HepG2 (cell line): ENCODE results near the gene EMILIN1. TPM values are rescaled to one million over a fixed set of nuclear protein-coding genes. Genes with fewer than 3 reads are reported as not detected.

ENCODE experiments used
- CEBPZ ChIP-seq: IDR thresholded peaks from 2 replicates; pipeline ENCODE4 v1.6.1; 2012; ENCODE audit warnings: low read length, improper control_type of control experiment
- ETV5 ChIP-seq: IDR thresholded peaks from 2 replicates; pipeline ENCODE4 v1.6.1; 2018; ENCODE audit warnings: missing biosample characterization, missing genetic modification reagents, inconsistent platforms, borderline replicate concordance
- HNF1B ChIP-seq: sonication (generic); formaldehyde crosslinking; IDR thresholded peaks from 2 replicates; pipeline ENCODE4 v1.5.1; 2020; ENCODE audit warnings: mild to moderate bottlenecking, moderate library complexity, missing genetic modification reagents
- NR1H2 ChIP-seq: sonication (generic); formaldehyde crosslinking; IDR thresholded peaks from 2 replicates; pipeline ENCODE4 v1.8.1; 2022; ENCODE audit warnings: low read depth, missing genetic modification reagents, borderline replicate concordance
- RARA ChIP-seq: IDR thresholded peaks from 2 replicates; pipeline ENCODE4 v1.6.1; 2016; ENCODE audit warnings: missing genetic modification reagents, missing compliant biosample characterization
- SRY ChIP-seq: sonication (generic); formaldehyde crosslinking; IDR thresholded peaks from 2 replicates; pipeline ENCODE4 v1.8.0; 2022; ENCODE audit warnings: mild to moderate bottlenecking, missing genetic modification reagents
- TRIM24 ChIP-seq: sonication (generic); formaldehyde crosslinking; IDR thresholded peaks from 2 replicates; pipeline ENCODE4 v1.8.0; 2022; ENCODE audit warnings: mild to moderate bottlenecking, missing genetic modification reagents
- ZBTB40 ChIP-seq, 2 experiments: fragments of 450-650 bp in 1 of 2; sonication (generic) in 1 of 2; formaldehyde crosslinking in 1 of 2; IDR thresholded peaks; 2 replicates each; pipeline versions ENCODE4 v1.6.1 to v1.8.0; 2016 to 2022; ENCODE audit warnings: antibody characterized with exemption in 1 of 2, mild to moderate bottlenecking in 1 of 2, missing genetic modification reagents in 1 of 2
- ZNF10 ChIP-seq: sonication (generic); formaldehyde crosslinking; IDR thresholded peaks from 2 replicates; pipeline ENCODE4 v1.4.0; 2020; ENCODE audit warnings: mild to moderate bottlenecking, low read depth, missing genetic modification reagents, borderline replicate concordance
- ZNF136 ChIP-seq: sonication (generic); formaldehyde crosslinking; IDR thresholded peaks from 2 replicates; pipeline ENCODE4 v1.8.1; 2022; ENCODE audit warnings: low read depth, mild to moderate bottlenecking, moderate library complexity, missing genetic modification reagents
- ZNF543 ChIP-seq: sonication (generic); formaldehyde crosslinking; IDR thresholded peaks from 2 replicates; pipeline ENCODE4 v1.4.0; 2020; ENCODE audit warnings: mild to moderate bottlenecking, missing genetic modification reagents
- ZNF740 ChIP-seq: sonication (generic); formaldehyde crosslinking; IDR thresholded peaks from 2 replicates; pipeline ENCODE4 v1.4.0; 2020; ENCODE audit warnings: missing genetic modification reagents
- ZNF772 ChIP-seq: sonication (generic); formaldehyde crosslinking; IDR thresholded peaks from 2 replicates; pipeline ENCODE4 v1.5.0; 2020; ENCODE audit warnings: mild to moderate bottlenecking, missing genetic modification reagents
- polyA plus RNA-seq, 8 experiments: library from polyadenylated mRNA; depleted of rRNA in 3 of 8; stranded (reverse) in 7 of 8; unstranded in 1 of 8; fragments of >200 nt; fragmentation: Illumina TruSeq in 4 of 8; extraction: Trizol in 4 of 8; gene quantifications; 2 replicates each; pipeline versions ENCODE4 v1.2.1 to v1.2.3, GENCODE V29; 2011 to 2016; ENCODE audit warnings: low read depth in 4 of 8, missing spikeins in 1 of 8, mixed read lengths in 1 of 8; ENCODE audit not compliant: insufficient read depth in 1 of 8
- total RNA-seq, 5 experiments: library from RNA; depleted of rRNA; stranded (reverse); fragments of >200 nt; fragmentation: Illumina TruSeq; extraction: Trizol; gene quantifications; 2 replicates each; pipeline ENCODE4 v1.2.3, GENCODE V29; 2016; ENCODE audit warnings: low read depth in 1 of 5

EMILIN1 gene
- total and polyA plus RNA-seq, 2 of the 13 experiments (the other 11 are each of a cell fraction or from before 2014, with no cell fraction given) = 8.1 to 9.7 TPM

GRCh38 chr2:27032495-27033252 is 45.7 kb upstream of the EMILIN1 start, which contains the start of gene TMEM214 (continued):
- TF ChIP-seq ZNF772 (peak; percentile 79; the same call in 1 of the 2 replicates), CEBPZ (no peak), ZNF740 (CRISPR knock-in tag) (no peak), ZBTB40 (IDR thresholded peaks at IDR 0.05) (no peak), ZBTB40 (CRISPR knock-in tag; IDR thresholded peaks at IDR 0.05) (no peak; the same call in none of the 2 replicates), ZNF136 (CRISPR knock-in tag) (peak; percentile 74; the same call in 1 of the 2 replicates), RARA (CRISPR knock-in tag) (no peak; the same call in 1 of the 2 replicates), TRIM24 (CRISPR knock-in tag) (no peak), SRY (CRISPR knock-in tag) (no peak; the same call in 1 of the 2 replicates), ETV5 (CRISPR knock-in tag) (peak; percentile 85), ZNF10 (CRISPR knock-in tag) (no peak), ZNF543 (CRISPR knock-in tag) (0 out of 2 replicates have a peak, but pooled peaks have one; percentile 28), NR1H2 (CRISPR knock-in tag) (0 out of 2 replicates have a peak, but pooled peaks have one; percentile 60), HNF1B (no peak)
